A172 (cell line): ENCODE data around the gene IL1R2. TPM values are rescaled to one million over a fixed set of nuclear protein-coding genes. Genes with fewer than 3 reads are reported as not detected.

Experiments used
- total RNA-seq: library from RNA; depleted of rRNA; stranded (reverse); fragments of >200 nt; shearing (Covaris generic); gene quantifications from 2 replicates; pipeline ENCODE4 v1.2.3, GENCODE V29; 2014; rRNA removed

IL1R2 gene
- total RNA-seq, 1 experiment from 2014 or later: not detected

Other genes starting within 250 kb of the IL1R2 start
- 1.7 and 2.6 TPM in 2 replicates for gene IL1R1, start 150.8 kb downstream of the IL1R2 start, total RNA-seq
- not detected in 2 replicates for gene IL1RL2, start 195.1 kb downstream of the IL1R2 start, total RNA-seq